Measurements from ENCODE around the gene SH3RF3.

SH3RF3 gene

GRCh38 chr2:109184368-109184767, 55.4 kb downstream of the SH3RF3 start:
- TF ChIP-seq CTCF (IDR thresholded peaks at IDR 0.05; ENCODE audit: low read depth, low read length), result no peak
- TF ChIP-seq MAX (IDR thresholded peaks at IDR 0.05; ENCODE audit: low read depth, low read length), result no peak
- no peak for TF ChIP-seq MYC (IDR thresholded peaks at IDR 0.05; ENCODE audit: low read depth, low read length)
- TF ChIP-seq POLR2A (IDR thresholded peaks at IDR 0.05; ENCODE audit: extremely low read depth, insufficient read length), result no peak
- no peak for DNase-seq (ENCODE audit: low read depth)
- H3K4me3 ChIP-seq (ENCODE audit: low read depth, low read length), result no peak overlapping the region

GRCh38 chr2:109185338-109185737, 56.3 kb downstream of the SH3RF3 start:
- H3K4me3 ChIP-seq (ENCODE audit: low read depth, low read length), result no peak overlapping the region
- DNase-seq (ENCODE audit: low read depth), result no peak
- TF ChIP-seq CTCF (IDR thresholded peaks at IDR 0.05; ENCODE audit: low read depth, low read length) (no peak), MAX (IDR thresholded peaks at IDR 0.05; ENCODE audit: low read depth, low read length) (no peak), POLR2A (IDR thresholded peaks at IDR 0.05; ENCODE audit: extremely low read depth, insufficient read length) (no peak)

- H3K4me3 ChIP-seq (ENCODE audit: low read depth, low read length), result no peak overlapping the region
- DNase-seq (ENCODE audit: low read depth), result no peak
- TF ChIP-seq CTCF (IDR thresholded peaks at IDR 0.05; ENCODE audit: low read depth, low read length), result no peak
- no peak for TF ChIP-seq MYC (IDR thresholded peaks at IDR 0.05; ENCODE audit: low read depth, low read length)
- TF ChIP-seq POLR2A (IDR thresholded peaks at IDR 0.05; ENCODE audit: extremely low read depth, insufficient read length), result no peak
- TF ChIP-seq MAX (IDR thresholded peaks at IDR 0.05; ENCODE audit: low read depth, low read length), result no peak
These were observed 57.0 kb downstream of the SH3RF3 start for GRCh38 chr2:109185821-109186570.

- H3K4me3 ChIP-seq (ENCODE audit: low read depth, low read length), result no peak overlapping the region
- no peak for DNase-seq (ENCODE audit: low read depth)
- TF ChIP-seq MAX (IDR thresholded peaks at IDR 0.05; ENCODE audit: low read depth, low read length) (no peak), MYC (IDR thresholded peaks at IDR 0.05; ENCODE audit: low read depth, low read length) (no peak), POLR2A (IDR thresholded peaks at IDR 0.05; ENCODE audit: extremely low read depth, insufficient read length) (no peak), CTCF (IDR thresholded peaks at IDR 0.05; ENCODE audit: low read depth, low read length) (no peak)
These were observed 57.7 kb downstream of the SH3RF3 start for GRCh38 chr2:109186656-109187250.

GRCh38 chr2:109187711-109188495, 58.9 kb downstream of the SH3RF3 start:
- TF ChIP-seq POLR2A (IDR thresholded peaks at IDR 0.05; ENCODE audit: extremely low read depth, insufficient read length), result no peak
- no peak for TF ChIP-seq MYC (IDR thresholded peaks at IDR 0.05; ENCODE audit: low read depth, low read length)
- no peak for TF ChIP-seq MAX (IDR thresholded peaks at IDR 0.05; ENCODE audit: low read depth, low read length)
- no peak for TF ChIP-seq CTCF (IDR thresholded peaks at IDR 0.05; ENCODE audit: low read depth, low read length)
- no peak for DNase-seq (ENCODE audit: low read depth)

More at GRCh38 chr2:109187711-109188495, 58.9 kb downstream of the SH3RF3 start:
- no peak overlapping the region for H3K4me3 ChIP-seq (ENCODE audit: low read depth, low read length)

Measured in NB4 (cell line).